GM23338 (cell line): ENCODE measurements around the gene MTERF4.

Experiments used
- CREB1 ChIP-seq: fragments of 250-450 bp; sonication (Bioruptor Pico); IDR thresholded peaks from 2 replicates; pipeline ENCODE4 v1.5.0; 2020; ENCODE audit warnings: low read depth, mild to moderate bottlenecking, moderate library complexity
- CTCF ChIP-seq, 2 experiments: fragments of 200-600 bp in 1 of 2; sonication (generic) in 1 of 2; conservative IDR thresholded peaks; 2 replicates each; pipeline versions ENCODE4 v1.5.1 to v1.6.1; 2016 to 2017; ENCODE audit warnings: antibody characterized with exemption in 2 of 2, low read depth in 2 of 2, mild to moderate bottlenecking in 2 of 2, moderate library complexity in 1 of 2
- ETS1 ChIP-seq: IDR thresholded peaks from 2 replicates; pipeline ENCODE4 v1.6.1; 2016; ENCODE audit warnings: antibody characterized with exemption
- EZH2 ChIP-seq: fragments of 200-600 bp; sonication (generic); IDR thresholded peaks from one replicate; pipeline ENCODE4 v1.8.0; 2017; ENCODE audit warnings: antibody characterized with exemption, mild to moderate bottlenecking, low read depth; ENCODE audit not compliant: unreplicated experiment
- EZH2phosphoT487 ChIP-seq: fragments of 200-600 bp; sonication (generic); IDR thresholded peaks from one replicate; pipeline ENCODE4 v1.8.1; 2018; ENCODE audit warnings: antibody characterized with exemption; ENCODE audit not compliant: unreplicated experiment
- POLR2AphosphoS5 ChIP-seq: IDR thresholded peaks from 2 replicates; pipeline ENCODE4 v1.6.1; 2016; ENCODE audit warnings: antibody characterized with exemption, low read depth
- REST ChIP-seq: IDR thresholded peaks from one replicate; pipeline ENCODE4 v1.6.1; 2018; ENCODE audit warnings: antibody characterized with exemption; ENCODE audit not compliant: unreplicated experiment
- ZNF331 ChIP-seq: fragments of 250-450 bp; sonication (Bioruptor Pico); IDR thresholded peaks from 2 replicates; pipeline ENCODE4 v1.5.0; 2020; ENCODE audit warnings: low read depth, mild to moderate bottlenecking, moderate library complexity
- ZNF462 ChIP-seq: fragments of 250-450 bp; sonication (Bioruptor Pico); IDR thresholded peaks from 2 replicates; pipeline ENCODE4 v1.5.0; 2020; ENCODE audit warnings: mild to moderate bottlenecking, moderate library complexity

GRCh38 chr2:241110089-241110606 lies 8.1 kb upstream of the MTERF4 start:
- TF ChIP-seq EZH2phosphoT487 (no peak), REST (no peak), CTCF (conservative IDR thresholded peaks at IDR 0.05; ENCODE audit: low read depth in 2 of 2) (no peak), POLR2AphosphoS5 (no peak), EZH2 (no peak), ZNF331 (no peak), CREB1 (CRISPR knock-in tag) (no peak), ETS1 (no peak), ZNF462 (CRISPR knock-in tag) (no peak)
